GM12892 (cell line): Measurements from ENCODE around the gene SLIT3.

Experiments
- DNase-seq: peaks from one replicate; pipeline ENCODE4 v3.0.0; 2011; ENCODE audit not compliant: insufficient read length
- FAIRE-seq: peaks from 2 replicates; lab custom pipeline; 2011; peaks lifted over from hg19 to GRCh38; lab: Jason Lieb, UNC
- POLR2A ChIP-seq: IDR thresholded peaks from 2 replicates; pipeline ENCODE4 v1.6.1; 2011; ENCODE audit warnings: low read depth, low read length, control low read depth
- POLR2AphosphoS5 ChIP-seq: IDR thresholded peaks from 2 replicates; pipeline ENCODE4 v1.6.1; 2011; ENCODE audit warnings: low read depth, low read length, control low read depth
- TAF1 ChIP-seq: IDR thresholded peaks from 2 replicates; pipeline ENCODE4 v1.6.1; 2011; ENCODE audit warnings: low read depth, mild to moderate bottlenecking, control low read depth, low read length, borderline replicate concordance

The SLIT3 gene

DNA sequence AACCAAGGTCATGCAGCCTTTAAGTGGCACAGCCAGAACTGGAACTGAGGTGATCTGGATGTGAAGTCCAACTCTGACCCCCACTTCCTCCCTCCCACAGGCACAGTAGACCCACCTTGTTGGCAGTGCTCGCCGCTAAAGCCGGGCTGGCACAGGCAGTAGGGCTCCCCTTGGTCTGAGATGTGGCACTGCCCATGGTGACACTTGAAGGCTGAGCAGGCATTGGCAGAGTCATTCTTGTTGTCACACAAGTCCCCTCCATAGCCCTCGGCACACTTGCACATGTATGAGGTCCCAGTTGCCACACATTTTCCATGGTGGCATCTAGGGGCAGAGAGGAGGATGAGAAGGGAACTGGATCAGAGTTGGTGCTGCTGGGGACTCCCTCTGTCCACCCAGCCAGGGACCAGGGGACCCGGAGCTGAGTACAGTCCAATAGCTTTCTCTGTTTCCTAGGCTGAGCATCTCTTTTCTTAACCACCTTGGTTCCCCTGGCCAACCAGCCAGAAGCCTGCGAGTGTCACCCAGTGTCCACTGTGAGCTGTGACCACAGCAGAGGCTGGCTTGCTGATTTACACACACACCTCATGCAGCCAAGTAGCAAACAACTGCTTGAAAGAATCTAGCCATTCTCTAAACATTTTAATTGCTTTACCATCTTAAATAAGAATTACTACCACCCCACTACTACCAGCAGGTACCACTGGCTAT lies 631.1 kb downstream of the SLIT3 start:
- DNase-seq (no peak), FAIRE-seq (no peak)
- TF ChIP-seq TAF1, result no peak

DNA sequence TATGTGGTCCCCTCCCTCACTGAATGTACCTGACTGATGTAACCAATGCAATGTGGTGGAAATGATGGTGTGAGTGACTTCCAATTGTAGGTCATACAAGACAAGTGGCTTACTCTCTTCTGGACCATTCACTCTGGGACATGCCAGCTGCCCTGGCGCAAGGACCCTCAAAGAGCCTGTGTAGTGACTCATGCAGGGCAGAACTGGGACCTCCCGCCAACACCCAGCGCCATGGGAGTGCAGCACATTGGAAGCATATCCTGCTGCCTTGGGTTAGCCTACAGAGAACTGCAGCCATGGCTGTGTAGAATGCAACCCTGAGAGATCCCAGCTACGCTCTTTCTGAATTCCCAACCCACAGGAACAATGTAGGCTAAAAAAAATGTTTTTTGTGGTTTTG lies 631.8 kb downstream of the SLIT3 start:
- DNase-seq, result no peak
- no peak for FAIRE-seq
- TF ChIP-seq POLR2A, result no peak

DNA sequence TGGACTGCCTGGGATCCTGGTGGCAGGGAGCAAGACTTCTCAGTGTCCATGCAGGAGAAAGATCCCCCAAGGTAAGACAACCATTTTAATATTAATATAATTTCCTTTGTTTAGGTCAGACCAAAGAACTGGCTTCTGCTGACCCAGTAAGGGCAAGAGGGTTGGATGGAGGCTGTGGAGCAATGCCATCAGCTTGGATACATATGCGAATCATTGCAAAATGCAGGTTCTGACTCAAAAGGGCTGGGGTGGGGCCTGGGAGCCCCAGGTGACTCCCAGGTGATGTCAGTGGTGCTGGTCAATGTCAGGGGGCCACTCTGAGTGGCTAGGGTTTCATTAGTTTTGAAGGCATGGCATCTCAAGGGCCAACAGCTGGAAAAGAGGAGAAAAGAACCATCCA lies 632.9 kb downstream of the SLIT3 start:
- DNase-seq (no peak), FAIRE-seq (no peak)
- TF ChIP-seq POLR2A (no peak), TAF1 (no peak), POLR2AphosphoS5 (no peak)

DNA sequence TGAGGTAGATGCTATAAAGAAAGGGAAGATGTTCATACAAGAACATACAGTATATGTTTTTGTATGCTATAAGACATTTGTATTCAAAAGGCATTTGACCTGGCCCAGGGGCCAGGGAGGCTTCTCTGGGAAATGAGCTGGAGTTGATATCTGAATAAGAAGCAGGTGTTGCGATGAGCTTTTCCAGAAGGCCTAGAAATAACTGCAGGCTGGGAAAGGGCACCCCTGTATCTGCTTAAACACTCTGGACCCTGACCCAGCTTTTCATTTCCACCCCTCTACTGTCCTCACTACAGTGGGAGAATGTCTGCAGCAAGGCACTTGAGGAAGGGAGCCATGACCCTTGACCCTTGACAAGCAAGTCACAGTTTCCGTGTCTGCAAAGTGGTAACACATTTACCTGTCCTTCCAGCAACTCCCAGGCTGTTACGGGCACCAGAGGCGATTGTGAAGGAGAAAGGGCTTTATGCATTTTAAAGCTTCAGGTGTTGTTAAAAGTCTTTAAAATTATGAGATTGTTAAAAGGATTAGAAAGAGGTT lies 633.6 kb downstream of the SLIT3 start:
- DNase-seq (no peak), FAIRE-seq (no peak)
- TF ChIP-seq TAF1 (no peak), POLR2AphosphoS5 (no peak), POLR2A (no peak)

- TF ChIP-seq POLR2A (no peak), TAF1 (no peak)
- DNase-seq, result no peak
- FAIRE-seq, result no peak
Observed at GRCh38 chr5:168666356-168666755, 634.6 kb downstream of the SLIT3 start.

- FAIRE-seq (no peak), DNase-seq (no peak)
- TF ChIP-seq POLR2A (no peak), TAF1 (no peak), POLR2AphosphoS5 (no peak)
Observed at GRCh38 chr5:168663276-168664004, 637.5 kb downstream of the SLIT3 start.

DNA sequence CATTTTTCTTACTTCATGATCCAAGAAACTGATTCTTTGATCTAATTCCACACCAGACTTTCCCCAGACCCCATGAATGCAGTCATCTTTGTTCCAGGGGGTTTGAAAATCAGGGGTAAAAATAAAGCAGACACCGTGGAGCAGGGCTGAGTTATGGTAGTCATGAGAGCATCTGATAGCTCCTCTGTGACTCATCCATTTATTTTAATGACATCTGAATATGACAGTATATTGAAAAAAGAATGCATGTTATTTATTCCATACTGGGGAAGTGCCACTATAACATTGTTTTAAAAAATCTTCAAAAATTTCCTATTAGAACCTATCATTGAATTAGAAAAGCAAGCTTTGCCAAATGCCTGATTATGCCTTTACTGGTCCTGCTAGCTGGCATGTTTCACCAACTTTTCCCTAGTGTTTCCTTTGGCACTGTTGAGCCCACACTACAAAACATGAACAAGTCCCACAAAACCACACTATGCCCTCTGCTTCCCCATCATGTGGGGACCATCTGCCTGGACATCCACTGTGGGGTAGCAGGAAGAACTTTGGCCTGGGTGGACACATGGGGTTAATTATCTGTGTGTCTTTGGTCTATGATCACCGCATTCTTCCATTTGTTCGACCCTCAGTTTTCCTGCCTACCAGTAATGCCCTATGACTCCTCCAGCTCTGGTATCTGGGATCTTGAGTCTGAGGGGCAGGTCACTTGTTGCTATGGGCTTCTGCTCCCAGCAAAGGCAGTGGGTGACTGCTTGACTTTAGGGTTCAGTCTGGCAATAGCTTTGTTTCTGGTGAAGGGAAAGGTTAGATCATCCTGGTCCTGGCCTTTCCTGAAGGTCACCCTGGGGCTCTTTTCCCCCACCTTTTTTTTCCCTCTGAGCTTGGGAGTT lies 639.1 kb downstream of the SLIT3 start:
- no peak for FAIRE-seq
- TF ChIP-seq POLR2AphosphoS5, result no peak
- no peak for TF ChIP-seq TAF1
- TF ChIP-seq POLR2A, result no peak
- no peak for DNase-seq

DNA sequence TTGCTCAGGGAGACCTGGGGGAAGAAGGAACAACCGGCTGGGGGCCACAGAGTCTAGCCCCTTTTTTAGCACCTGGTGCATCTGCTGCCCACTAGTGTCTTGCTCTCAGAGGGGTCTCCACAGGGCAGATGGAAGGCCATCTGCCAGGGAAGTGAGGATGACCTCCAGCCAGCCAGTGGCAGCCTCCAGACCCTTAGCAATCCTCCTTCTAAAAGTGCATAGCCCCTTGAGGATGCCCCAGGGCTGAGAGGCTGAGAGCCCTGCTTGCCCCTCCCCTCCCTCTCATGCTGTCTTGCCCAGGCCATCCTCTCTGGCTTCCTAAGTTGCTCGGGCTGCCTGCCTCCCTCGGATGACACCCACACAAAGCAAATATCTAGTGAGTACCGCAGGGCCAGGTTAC lies 640.2 kb downstream of the SLIT3 start:
- FAIRE-seq, result no peak
- no peak for TF ChIP-seq POLR2AphosphoS5
- TF ChIP-seq POLR2A, result no peak
- no peak for TF ChIP-seq TAF1

GRCh38 chr5:168659286-168659847 lies 641.6 kb downstream of the SLIT3 start:
- TF ChIP-seq POLR2A (no peak), POLR2AphosphoS5 (no peak), TAF1 (no peak)

More for the DNA sequence above, 640.2 kb downstream of the SLIT3 start:
- no peak for DNase-seq

GRCh38 chr5:168658394-168658793 lies 642.5 kb downstream of the SLIT3 start:
- no peak for DNase-seq
- no peak for TF ChIP-seq POLR2AphosphoS5
- TF ChIP-seq TAF1, result no peak
- no peak for TF ChIP-seq POLR2A
- no peak for FAIRE-seq

More at GRCh38 chr5:168659286-168659847, 641.6 kb downstream of the SLIT3 start:
- DNase-seq, result no peak
- no peak for FAIRE-seq

DNA sequence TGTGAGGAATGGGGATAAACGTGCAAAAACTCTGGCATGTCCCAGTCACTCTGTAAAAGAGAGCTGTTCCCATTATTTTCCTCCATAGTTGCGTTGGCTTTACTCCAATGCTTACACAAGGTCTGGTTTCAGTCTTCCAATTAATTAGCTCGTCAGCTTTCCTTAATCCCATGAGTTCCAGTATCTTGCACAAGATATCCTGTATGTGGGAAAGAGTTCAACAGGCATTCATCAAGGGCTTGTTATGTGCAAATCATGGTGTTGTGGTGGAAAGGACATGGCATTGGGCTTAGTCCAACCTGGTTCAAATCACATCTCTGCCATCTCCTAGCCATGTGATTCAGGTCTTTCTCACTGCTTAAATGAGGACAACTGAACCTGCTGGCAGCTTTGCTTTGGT lies 644.3 kb downstream of the SLIT3 start:
- DNase-seq, result no peak
- no peak for FAIRE-seq
- TF ChIP-seq TAF1, result no peak
